ENCODE measurements around the gene ENTPD8. TPM values are rescaled to one million over a fixed set of nuclear protein-coding genes. Genes with fewer than 3 reads are reported as not detected.

The ENTPD8 gene
- total and polyA plus RNA-seq, 4 donors = 0.08 to 0.45 (median 0.21) TPM

DNA sequence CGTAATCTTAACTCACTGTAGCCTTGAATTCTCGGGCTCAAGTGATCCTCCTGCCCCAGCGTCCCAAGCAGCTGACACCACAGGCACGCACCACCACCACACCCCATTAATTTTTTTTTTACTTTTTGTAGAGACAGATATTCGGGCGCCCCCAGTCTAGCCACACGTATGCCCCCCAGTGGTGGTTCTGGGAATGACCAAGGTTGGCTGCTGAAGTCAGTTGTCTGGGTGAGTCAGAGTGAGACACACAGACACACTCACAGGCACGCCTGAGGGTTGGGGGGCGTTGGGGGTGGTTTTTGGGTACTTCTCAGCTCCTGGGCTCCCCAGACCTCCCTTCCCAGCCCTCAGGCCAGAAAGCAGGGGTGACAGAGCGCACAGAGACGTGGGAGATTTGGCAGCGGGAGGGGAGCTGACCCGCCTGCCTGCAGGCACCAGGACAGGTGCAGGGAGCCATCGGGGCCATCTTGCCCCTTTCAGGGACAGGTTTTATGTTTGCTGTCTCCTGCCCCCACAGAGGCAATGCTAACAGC, 4.2 kb upstream of the ENTPD8 start:
- peaks cover 0 to 10% (median 0%) of the 10 kb centered on the region in 4 donors for H3K36me3 ChIP-seq (ENCODE audit: control insufficient read depth in 4 of 4, insufficient read depth in 4 of 4, low read length in 4 of 4)
- H3K4me1 ChIP-seq (ENCODE audit: control insufficient read depth in 5 of 5, insufficient read depth in 5 of 5, low read length in 5 of 5) = peaks cover 0 to 14% (median 4%) of the 10 kb centered on the region in 5 donors
- peak; percentile 65 to 72 (median 66) for DNase-seq
- 20 to 23% methylated on average over 14 of the region's 14 CpGs for WGBS, 2 donors
- no peak overlapping the region for H3K27ac ChIP-seq (ENCODE audit: low read depth in 1 of 2, low read length in 1 of 2)
- no peak overlapping the region for H3K4me3 ChIP-seq
- peak; percentile 60 for TF ChIP-seq CTCF (IDR thresholded peaks at IDR 0.05; ENCODE audit: control extremely low read depth, extremely low read depth)
- no peak overlapping the region for H3K9ac ChIP-seq (ENCODE audit: insufficient read depth in 1 of 2, low read length in 2 of 2)
- peaks cover 0 to 3% (median 0%) of the 10 kb centered on the region in 4 donors for H3K9me3 ChIP-seq (ENCODE audit: control insufficient read depth in 4 of 4, insufficient read depth in 3 of 4, low read length in 3 of 4)
- H3K27me3 ChIP-seq (ENCODE audit: control insufficient read depth in 3 of 3, insufficient read depth in 3 of 3, low read length in 2 of 3) = no peaks in the 10 kb centered on the region
- ATAC-seq (ENCODE audit: insufficient read depth, low FRiP score) = peak; percentile 85

GRCh38 chr9:137444106-137444790, 3.1 kb upstream of the ENTPD8 start:
- Histone ChIP-seq H3K9ac (ENCODE audit: insufficient read depth in 1 of 2, low read length in 2 of 2) (no peak overlapping the region), H3K4me3 (no peak overlapping the region), H3K36me3 (ENCODE audit: control insufficient read depth in 4 of 4, insufficient read depth in 4 of 4, low read length in 4 of 4) (peaks cover 0 to 6% (median 0%) of the 10 kb centered on the region in 4 donors), H3K9me3 (ENCODE audit: control insufficient read depth in 4 of 4, insufficient read depth in 3 of 4, low read length in 3 of 4) (peaks cover 0 to 3% (median 0%) of the 10 kb centered on the region in 4 donors), H3K4me1 (ENCODE audit: control insufficient read depth in 5 of 5, insufficient read depth in 5 of 5, low read length in 5 of 5) (peaks cover 0 to 14% (median 4%) of the 10 kb centered on the region in 5 donors), H3K27ac (ENCODE audit: low read depth in 1 of 2, low read length in 1 of 2) (no peak overlapping the region), H3K27me3 (ENCODE audit: control insufficient read depth in 3 of 3, insufficient read depth in 3 of 3, low read length in 2 of 3) (no peaks in the 10 kb centered on the region)
- 88 to 92% methylated on average over 14 of the region's 14 CpGs for WGBS, 2 donors
- TF ChIP-seq CTCF (IDR thresholded peaks at IDR 0.05; ENCODE audit: control extremely low read depth, extremely low read depth) = no peak
- no peak for ATAC-seq (ENCODE audit: insufficient read depth, low FRiP score)
- no peak for DNase-seq

DNA sequence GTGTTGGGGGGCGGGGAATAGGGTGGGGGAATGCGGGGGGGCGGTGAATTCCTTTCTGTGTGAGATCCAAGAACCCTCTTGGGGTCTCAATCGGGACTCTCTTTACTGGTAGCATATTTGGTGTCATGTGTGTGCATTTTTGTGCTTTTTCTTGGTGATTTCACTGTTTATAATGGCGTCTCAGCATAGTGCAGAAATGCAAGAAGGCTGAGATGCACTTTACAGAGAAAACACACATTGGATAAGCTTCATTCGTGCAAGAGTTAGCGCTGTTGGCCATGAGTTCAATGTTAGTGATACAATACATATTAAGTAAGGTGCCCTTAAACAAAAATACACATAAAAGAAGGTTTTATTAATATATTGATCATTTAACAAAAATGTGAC, 771 bp upstream of the ENTPD8 start:
- no peak for TF ChIP-seq CTCF (IDR thresholded peaks at IDR 0.05; ENCODE audit: control extremely low read depth, extremely low read depth)
- whole genome bisulfite sequencing, 2 donors = 11 to 13% methylated on average over 6 to 7 of the region's 7 CpGs
- H3K27me3 ChIP-seq (ENCODE audit: control insufficient read depth in 3 of 3, insufficient read depth in 3 of 3, low read length in 2 of 3) = no peaks in the 10 kb centered on the region
- H3K4me3 ChIP-seq = no peak overlapping the region
- no peak overlapping the region for H3K27ac ChIP-seq (ENCODE audit: low read depth in 1 of 2, low read length in 1 of 2)
- peaks cover 0 to 6% (median 0%) of the 10 kb centered on the region in 5 donors for H3K4me1 ChIP-seq (ENCODE audit: control insufficient read depth in 5 of 5, insufficient read depth in 5 of 5, low read length in 5 of 5)
- no peak for ATAC-seq (ENCODE audit: insufficient read depth, low FRiP score)
- DNase-seq = no peak
- no peak overlapping the region for H3K9ac ChIP-seq (ENCODE audit: insufficient read depth in 1 of 2, low read length in 2 of 2)
- no peaks in the 10 kb centered on the region for H3K36me3 ChIP-seq (ENCODE audit: control insufficient read depth in 4 of 4, insufficient read depth in 4 of 4, low read length in 4 of 4)
- H3K9me3 ChIP-seq (ENCODE audit: control insufficient read depth in 4 of 4, insufficient read depth in 3 of 4, low read length in 3 of 4) = peaks cover 0 to under 1% (median 0%) of the 10 kb centered on the region in 4 donors

All from lung (tissue), 12 donors.